Skeletal muscle tissue (tissue), 4 donors: ENCODE measurements around the gene DBNL. TPM values are rescaled to one million over a fixed set of nuclear protein-coding genes. Genes with fewer than 3 reads are reported as not detected.

Experiments used
- H3K27ac ChIP-seq: one replicate; pipeline ENCODE4 v1.7.0; 2013; ENCODE audit warnings: mild to moderate bottlenecking, low read depth, low read length, inconsistent platforms
- H3K27me3 ChIP-seq, 3 donors: one replicate each; pipeline ENCODE4 v1.7.0; 2013; ENCODE audit warnings: low read length in 3 of 3; ENCODE audit not compliant: control insufficient read depth in 3 of 3, insufficient read depth in 3 of 3
- H3K36me3 ChIP-seq, 3 donors: one replicate each; pipeline ENCODE4 v1.7.0; 2013; ENCODE audit warnings: low read length in 3 of 3; ENCODE audit not compliant: control insufficient read depth in 3 of 3, insufficient read depth in 3 of 3
- H3K4me1 ChIP-seq, 3 donors: one replicate each; pipeline ENCODE4 v1.7.0; 2013; ENCODE audit warnings: low read length in 3 of 3, mild to moderate bottlenecking in 3 of 3; ENCODE audit not compliant: control insufficient read depth in 3 of 3, insufficient read depth in 3 of 3
- H3K4me3 ChIP-seq, 3 donors: one replicate each; pipeline ENCODE4 v1.7.0; 2013; ENCODE audit warnings: low read length in 3 of 3
- H3K9ac ChIP-seq, 3 donors: one replicate each; pipeline ENCODE4 v1.7.0; 2013; ENCODE audit warnings: low read length in 3 of 3, mild to moderate bottlenecking in 3 of 3, moderate library complexity in 2 of 3, low read depth in 1 of 3
- H3K9me3 ChIP-seq, 3 donors: one replicate each; pipeline ENCODE4 v1.7.0; 2013; ENCODE audit warnings: low read length in 3 of 3; ENCODE audit not compliant: control insufficient read depth in 3 of 3
- total RNA-seq: library from RNA; depleted of rRNA; stranded (reverse); fragments of >200 nt; gene quantifications from one replicate; pipeline ENCODE4 v1.2.3, GENCODE V29; 2014
- donor health status: Osteomylitis.

The DBNL gene
- total RNA-seq, 1 donor from 2014 or later = 41.2 TPM

- Histone ChIP-seq H3K4me1 (peaks cover 12 to 30% (median 24%) of the 10 kb centered on the region in 3 donors), H3K9me3 (no peaks in the 10 kb centered on the region), H3K27ac (no peak overlapping the region), H3K9ac (no peak overlapping the region), H3K36me3 (peaks cover 47 to 61% (median 57%) of the 10 kb centered on the region in 3 donors), H3K27me3 (no peaks in the 10 kb centered on the region), H3K4me3 (no peak overlapping the region)
Measured at GRCh38 chr7:44052771-44053365, 8.4 kb downstream of the DBNL start.

- no peak overlapping the region for H3K4me3 ChIP-seq
- H3K27me3 ChIP-seq = no peaks in the 10 kb centered on the region
- H3K4me1 ChIP-seq = peaks cover 19 to 53% (median 50%) of the 10 kb centered on the region in 3 donors
- H3K9me3 ChIP-seq = no peaks in the 10 kb centered on the region
- peak overlapping the region in 1 of 3 donors; percentile 45 for H3K9ac ChIP-seq
- H3K27ac ChIP-seq = peak overlapping the region; percentile 21
- peaks cover 60 to 74% (median 73%) of the 10 kb centered on the region in 3 donors for H3K36me3 ChIP-seq
Measured at GRCh38 chr7:44056681-44057080, 12.2 kb downstream of the DBNL start.

- no peak overlapping the region for H3K4me3 ChIP-seq
- H3K27me3 ChIP-seq = no peaks in the 10 kb centered on the region
- peaks cover 62 to 75% (median 74%) of the 10 kb centered on the region in 3 donors for H3K36me3 ChIP-seq
- H3K4me1 ChIP-seq = peaks cover 26 to 57% (median 56%) of the 10 kb centered on the region in 3 donors
- H3K9me3 ChIP-seq = no peaks in the 10 kb centered on the region
- peak overlapping the region in 1 of 3 donors; percentile 45 for H3K9ac ChIP-seq
- peak overlapping the region; percentile 21 for H3K27ac ChIP-seq
Measured at GRCh38 chr7:44057181-44057848, 12.8 kb downstream of the DBNL start.

- Histone ChIP-seq H3K4me1 (peaks cover 31 to 64% (median 64%) of the 10 kb centered on the region in 3 donors), H3K4me3 (no peak overlapping the region), H3K27me3 (no peaks in the 10 kb centered on the region), H3K9ac (peak overlapping the region in 1 of 3 donors; percentile 45), H3K9me3 (no peaks in the 10 kb centered on the region), H3K27ac (peak overlapping the region; percentile 21), H3K36me3 (peaks cover 61 to 72% (median 70%) of the 10 kb centered on the region in 3 donors)
Measured at GRCh38 chr7:44057849-44058758, 13.6 kb downstream of the DBNL start.

- Histone ChIP-seq H3K9ac (no peak overlapping the region), H3K4me3 (no peak overlapping the region), H3K27me3 (no peaks in the 10 kb centered on the region), H3K9me3 (no peaks in the 10 kb centered on the region), H3K36me3 (peaks cover 60 to 69% (median 68%) of the 10 kb centered on the region in 3 donors), H3K27ac (no peak overlapping the region), H3K4me1 (peaks cover 31 to 69% (median 67%) of the 10 kb centered on the region in 3 donors)
Measured at GRCh38 chr7:44058759-44059218, 14.3 kb downstream of the DBNL start.

GRCh38 chr7:44059219-44060090 is 15.0 kb downstream of the DBNL start:
- H3K9me3 ChIP-seq = no peaks in the 10 kb centered on the region
- H3K27ac ChIP-seq = no peak overlapping the region
- H3K4me3 ChIP-seq = peak overlapping the region in 1 of 3 donors; percentile 13
- H3K27me3 ChIP-seq = no peaks in the 10 kb centered on the region
- peaks cover 36 to 75% (median 72%) of the 10 kb centered on the region in 3 donors for H3K4me1 ChIP-seq
- H3K9ac ChIP-seq = peak overlapping the region in 1 of 3 donors; percentile 33
- peaks cover 65 to 68% (median 66%) of the 10 kb centered on the region in 3 donors for H3K36me3 ChIP-seq

GRCh38 chr7:44060091-44060947 is 15.8 kb downstream of the DBNL start:
- Histone ChIP-seq H3K4me3 (peak overlapping the region in 1 of 3 donors; percentile 13), H3K9ac (peak overlapping the region in 1 of 3 donors; percentile 33), H3K9me3 (no peaks in the 10 kb centered on the region), H3K4me1 (peaks cover 37 to 81% (median 75%) of the 10 kb centered on the region in 3 donors), H3K27ac (no peak overlapping the region), H3K36me3 (peaks cover 62 to 66% (median 64%) of the 10 kb centered on the region in 3 donors), H3K27me3 (no peaks in the 10 kb centered on the region)

GRCh38 chr7:44060948-44061644 is 16.6 kb downstream of the DBNL start:
- Histone ChIP-seq H3K27ac (no peak overlapping the region), H3K4me3 (peak overlapping the region in 2 of 3 donors; percentile 22 to 55), H3K4me1 (peaks cover 42 to 87% (median 83%) of the 10 kb centered on the region in 3 donors), H3K9me3 (no peaks in the 10 kb centered on the region), H3K36me3 (peaks cover 61 to 66% (median 62%) of the 10 kb centered on the region in 3 donors), H3K9ac (peak overlapping the region in 1 of 3 donors; percentile 82), H3K27me3 (no peaks in the 10 kb centered on the region)
